Upper lobe of left lung (tissue), 4 donors: Measurements from ENCODE around the gene ERLIN1.

Experiments used
- CTCF ChIP-seq, 6 experiments: fragments of 450-650 bp in 4 of 6; fragments of 200-600 bp in 2 of 6; sonication (generic) in 2 of 6; IDR thresholded peaks; one replicate each; pipeline ENCODE4 v1.5.1; 2016 to 2019; ENCODE audit warnings: antibody characterized with exemption in 6 of 6
- EP300 ChIP-seq, 4 donors: sonication (generic); formaldehyde crosslinking; IDR thresholded peaks; one replicate each; pipeline ENCODE4 v1.5.1; 2017; ENCODE audit warnings: antibody characterized with exemption in 4 of 4, control low read depth in 2 of 4
- POLR2A ChIP-seq, 4 donors: fragments of 450-650 bp; IDR thresholded peaks; one replicate each; pipeline ENCODE4 v1.5.1; 2016 to 2017; ENCODE audit warnings: antibody characterized with exemption in 4 of 4, mild to moderate bottlenecking in 2 of 4
- POLR2AphosphoS5 ChIP-seq, 2 donors: sonication (generic); formaldehyde crosslinking; IDR thresholded peaks; one replicate each; pipeline ENCODE4 v1.5.1; 2017; ENCODE audit warnings: antibody characterized with exemption in 2 of 2

- TF ChIP-seq CTCF (IDR thresholded peaks at IDR 0.05) (no peak), POLR2AphosphoS5 (IDR thresholded peaks at IDR 0.05) (no peak), POLR2A (IDR thresholded peaks at IDR 0.05) (no peak), EP300 (IDR thresholded peaks at IDR 0.05) (no peak)
Observed at GRCh38 chr10:100194711-100195110, 8.9 kb upstream of the ERLIN1 start.
